Measurements from ENCODE around the gene ZNF444. TPM values are rescaled to one million over a fixed set of nuclear protein-coding genes. Genes with fewer than 3 reads are reported as not detected.

ZNF444 gene
- total and polyA plus RNA-seq, 2 donors (not counting 1 experiment from before 2014, with no cell fraction given): 24.1 to 37.7 TPM

- Histone ChIP-seq H3K4me3 (ENCODE audit: control extremely low read depth in 1 of 5, extremely low read depth in 1 of 5, insufficient read depth in 1 of 5, low read depth in 2 of 5, low read length in 4 of 5) (no peak overlapping the region), H3K36me3 (replicated peaks in 1 of 2; ENCODE audit: control extremely low read depth in 1 of 2, control insufficient read depth in 1 of 2, extremely low read depth in 1 of 2, insufficient read depth in 2 of 2, low read length in 1 of 2) (no peaks in the 10 kb centered on the region), H3K79me2 (ENCODE audit: control insufficient read depth, insufficient read depth, low read length) (no peaks in the 10 kb centered on the region), H4K20me1 (ENCODE audit: control insufficient read depth, insufficient read depth, low read length, poor library complexity, severe bottlenecking) (no peaks in the 10 kb centered on the region), H3K27ac (ENCODE audit: low read length in 2 of 2) (no peak overlapping the region), H3K9ac (ENCODE audit: low read length) (no peak overlapping the region), H3K4me1 (ENCODE audit: control insufficient read depth in 2 of 2, insufficient read depth in 2 of 2, low read length in 2 of 2) (no peaks in the 10 kb centered on the region), H3K9me3 (ENCODE audit: control extremely low read depth in 1 of 3, control insufficient read depth in 2 of 3, insufficient read depth in 1 of 3, low read length in 2 of 3) (no peaks in the 10 kb centered on the region), H2AFZ (ENCODE audit: insufficient read depth, low read depth, low read length, poor library complexity, severe bottlenecking) (no peak overlapping the region), H3K4me2 (replicated peaks; ENCODE audit: low read depth, low read length, poor library complexity, severe bottlenecking) (no peak overlapping the region), H3K27me3 (replicated peaks in 1 of 4; ENCODE audit: control extremely low read depth in 1 of 4, control insufficient read depth in 3 of 4, insufficient read depth in 4 of 4, low read length in 3 of 4) (no peaks in the 10 kb centered on the region)
- H3K27me3 Mint-ChIP-seq: peaks cover 8% of the 10 kb centered on the region
- ChIA-PET POLR2A (no interaction called here), CTCF (interaction anchor here (0.7 to 16.2 kb wide), 3 partner anchors 50 to 111 kb away, joined by 3 to 196 read pairs (median 9); no protein-coding TSS in a partner anchor)
- no peak for TF ChIP-seq EZH2 (IDR thresholded peaks at IDR 0.05; ENCODE audit: borderline replicate concordance, insufficient read depth, low read depth, low read length, poor library complexity, severe bottlenecking)
- no peak for TF ChIP-seq CTCF (IDR thresholded peaks at IDR 0.05)
- H3K4me3 Mint-ChIP-seq: no peak overlapping the region
- no peak for DNase-seq
- no peaks in the 10 kb centered on the region for H3K4me1 Mint-ChIP-seq
- intact Hi-C loops (cut with micrococcal nuclease): no loop called here
- ATAC-seq (ENCODE audit: low read depth): no peak
- no peak overlapping the region for H3K27ac Mint-ChIP-seq
- H3K9me3 Mint-ChIP-seq (ENCODE audit: insufficient read depth): no peaks in the 10 kb centered on the region
- WGBS (ENCODE audit: insufficient coverage): 78% methylated on average over 8 of the region's 11 CpGs
These were observed 36.6 kb downstream of the ZNF444 start for GRCh38 chr19:56177564-56178243.

- no peak for TF ChIP-seq CTCF (IDR thresholded peaks at IDR 0.05)
- TF ChIP-seq EZH2 (IDR thresholded peaks at IDR 0.05; ENCODE audit: borderline replicate concordance, insufficient read depth, low read depth, low read length, poor library complexity, severe bottlenecking): no peak
- no peaks in the 10 kb centered on the region for H4K20me1 ChIP-seq (ENCODE audit: control insufficient read depth, insufficient read depth, low read length, poor library complexity, severe bottlenecking)
- H3K27me3 ChIP-seq (replicated peaks in 1 of 4; ENCODE audit: control extremely low read depth in 1 of 4, control insufficient read depth in 3 of 4, insufficient read depth in 4 of 4, low read length in 3 of 4): peaks cover 0 to under 1% (median 0%) of the 10 kb centered on the region in 4 experiments
- intact Hi-C loops (cut with micrococcal nuclease): no loop called here
- ATAC-seq (ENCODE audit: low read depth) (no peak), DNase-seq (no peak)
- ChIA-PET POLR2A (no interaction called here), CTCF (no interaction called here)
- H3K4me3 ChIP-seq (ENCODE audit: control extremely low read depth in 1 of 5, extremely low read depth in 1 of 5, insufficient read depth in 1 of 5, low read depth in 2 of 5, low read length in 4 of 5): no peak overlapping the region
- Mint-ChIP-seq H3K27me3 (peaks cover 22% of the 10 kb centered on the region), H3K27ac (no peak overlapping the region), H3K4me3 (no peak overlapping the region), H3K4me1 (no peaks in the 10 kb centered on the region), H3K9me3 (ENCODE audit: insufficient read depth) (no peaks in the 10 kb centered on the region)
- WGBS (ENCODE audit: insufficient coverage): 87% methylated on average over 17 of the region's 17 CpGs
- H3K79me2 ChIP-seq (ENCODE audit: control insufficient read depth, insufficient read depth, low read length): no peaks in the 10 kb centered on the region
- H3K9ac ChIP-seq (ENCODE audit: low read length): no peak overlapping the region
- H2AFZ ChIP-seq (ENCODE audit: insufficient read depth, low read depth, low read length, poor library complexity, severe bottlenecking): no peak overlapping the region
- no peak overlapping the region for H3K4me2 ChIP-seq (replicated peaks; ENCODE audit: low read depth, low read length, poor library complexity, severe bottlenecking)
- H3K9me3 ChIP-seq (ENCODE audit: control extremely low read depth in 1 of 3, control insufficient read depth in 2 of 3, insufficient read depth in 1 of 3, low read length in 2 of 3): no peaks in the 10 kb centered on the region
- H3K4me1 ChIP-seq (ENCODE audit: control insufficient read depth in 2 of 2, insufficient read depth in 2 of 2, low read length in 2 of 2): no peaks in the 10 kb centered on the region
- H3K36me3 ChIP-seq (replicated peaks in 1 of 2; ENCODE audit: control extremely low read depth in 1 of 2, control insufficient read depth in 1 of 2, extremely low read depth in 1 of 2, insufficient read depth in 2 of 2, low read length in 1 of 2): no peaks in the 10 kb centered on the region
- no peak overlapping the region for H3K27ac ChIP-seq (ENCODE audit: low read length in 2 of 2)
These were observed 48.7 kb downstream of the ZNF444 start for GRCh38 chr19:56189785-56190184.
